Urothelium cell line (cell line): ENCODE results near the gene AMIGO2.

ENCODE experiments used
- DNase-seq: peaks from one replicate; pipeline ENCODE4 v3.0.0; 2011; ENCODE audit warnings: low spot score, mixed read lengths
- FAIRE-seq: peaks from 2 replicates; lab custom pipeline; 2011; peaks lifted over from hg19 to GRCh38; lab: Jason Lieb, UNC

AMIGO2 gene

GRCh38 chr12:47039079-47039478, 40.7 kb downstream of the AMIGO2 start:
- DNase-seq (no peak), FAIRE-seq (no peak)

DNA sequence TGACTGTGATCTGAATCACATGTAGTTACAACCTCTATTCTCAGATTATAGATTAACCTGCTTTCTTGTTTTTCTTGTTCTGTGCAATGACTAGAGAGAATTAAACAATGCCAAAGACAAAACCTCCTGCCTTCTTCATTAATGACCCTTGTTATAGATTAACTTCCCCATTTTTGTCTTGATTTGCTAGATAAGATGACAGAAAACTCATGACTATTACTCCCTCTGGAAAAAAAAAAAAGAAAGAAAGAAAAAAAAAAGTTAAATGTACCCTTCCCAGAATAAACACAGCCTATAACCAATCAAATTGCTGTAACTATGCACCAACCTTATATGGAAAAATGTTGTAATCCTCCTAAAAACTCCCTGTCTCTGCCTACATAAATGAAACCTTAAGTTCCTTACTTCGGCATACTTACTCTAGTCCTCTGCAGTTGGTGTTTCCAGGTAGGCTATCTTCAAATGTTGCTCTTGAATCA, 41.5 kb downstream of the AMIGO2 start:
- FAIRE-seq = no peak
- no peak for DNase-seq

GRCh38 chr12:47035484-47035883, 44.3 kb downstream of the AMIGO2 start:
- DNase-seq (no peak), FAIRE-seq (no peak)

DNA sequence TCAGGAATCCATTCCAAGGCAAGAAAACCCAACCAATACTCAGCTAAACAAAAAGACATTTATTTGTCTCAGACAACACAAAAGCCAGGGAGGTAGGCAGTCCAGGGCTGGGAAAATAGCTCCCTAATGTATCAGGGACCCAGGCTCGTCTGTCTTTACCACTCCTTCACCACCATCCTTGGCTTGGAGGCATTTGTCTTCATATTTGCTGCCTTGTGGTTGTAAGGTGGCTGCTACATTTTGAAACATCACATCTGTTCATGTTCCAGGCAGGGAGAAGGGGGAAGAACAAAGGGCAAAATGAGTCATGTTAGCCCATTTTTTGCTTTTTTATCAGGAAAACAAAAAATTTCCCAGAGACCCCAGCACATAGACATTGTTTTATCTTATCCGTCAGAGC, 45.1 kb downstream of the AMIGO2 start:
- DNase-seq (no peak), FAIRE-seq (peak; percentile 17)

DNA sequence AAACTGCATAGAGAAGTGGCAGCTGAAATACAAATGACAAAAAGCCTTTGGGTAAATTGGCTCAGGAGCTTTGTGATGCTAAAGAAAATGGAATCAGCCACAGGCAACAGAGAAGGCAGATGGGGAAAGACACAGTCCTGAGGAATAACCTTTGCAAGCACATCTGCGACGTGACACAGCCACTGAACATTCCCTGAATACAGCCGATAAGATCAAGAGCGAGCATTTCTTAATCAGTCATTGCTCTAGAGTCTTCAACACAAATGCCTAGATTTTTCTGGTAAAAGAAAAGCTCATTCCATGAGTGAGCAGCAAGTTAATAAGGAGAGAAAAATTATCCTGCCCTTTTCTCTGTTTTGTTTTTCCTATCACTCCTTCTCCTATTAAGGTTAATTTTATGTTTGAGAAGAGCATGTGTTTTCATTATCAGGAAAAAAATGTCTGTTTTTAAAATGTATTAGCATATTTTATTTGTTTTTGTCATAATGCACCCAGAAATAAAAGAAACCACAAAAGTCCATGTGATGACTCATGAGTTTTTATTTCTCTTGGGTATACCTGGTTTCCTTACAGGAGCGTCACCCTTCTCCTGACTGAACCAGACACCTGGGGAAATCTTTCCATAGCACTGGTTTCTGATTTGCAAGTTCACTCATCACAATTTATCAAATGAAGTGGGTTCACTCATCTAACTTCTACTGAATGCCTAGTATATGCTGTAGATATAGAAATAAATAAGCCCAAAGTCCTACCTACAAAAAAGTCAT, 45.8 kb downstream of the AMIGO2 start:
- no peak for DNase-seq
- no peak for FAIRE-seq

DNA sequence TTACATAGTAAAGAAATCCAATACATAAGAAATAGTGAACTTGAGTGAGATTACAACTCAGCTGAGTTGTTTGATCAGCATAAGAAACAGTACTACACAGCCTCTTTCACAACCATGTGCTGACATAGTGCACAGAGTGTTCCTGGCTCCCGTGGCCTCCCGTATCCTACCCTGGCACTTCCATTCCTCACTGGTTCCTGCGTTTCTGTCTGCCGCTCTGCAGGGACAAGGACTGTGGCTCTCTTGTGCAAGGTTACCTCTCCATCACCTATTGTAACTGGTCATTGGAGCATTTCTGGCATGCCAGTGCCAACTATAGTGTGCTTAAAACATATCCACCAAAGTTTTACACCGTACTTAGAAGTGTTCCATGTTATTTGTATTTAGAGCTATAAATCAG, 46.7 kb downstream of the AMIGO2 start:
- FAIRE-seq (no peak), DNase-seq (no peak)

DNA sequence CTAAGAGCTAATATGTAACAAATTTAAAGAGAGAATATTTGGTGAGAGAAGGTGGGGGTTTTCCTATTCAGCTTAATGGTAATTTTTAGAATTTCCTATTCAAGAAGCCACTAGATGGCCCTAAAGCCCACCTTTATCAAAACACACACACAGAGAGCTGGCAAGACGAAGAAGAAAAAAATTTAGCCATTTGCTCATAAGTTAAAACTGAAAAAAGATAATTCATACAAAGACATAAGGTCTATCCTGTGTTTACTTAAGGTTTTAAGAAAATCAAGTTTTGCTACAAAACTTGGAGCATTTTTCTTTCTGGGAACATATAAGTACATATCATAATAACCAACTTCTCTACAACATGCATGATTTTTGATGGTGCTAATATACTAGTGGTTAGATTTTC, 47.1 kb downstream of the AMIGO2 start:
- no peak for FAIRE-seq
- no peak for DNase-seq

- FAIRE-seq (no peak), DNase-seq (no peak)
Measured at GRCh38 chr12:47029903-47030302, 49.9 kb downstream of the AMIGO2 start.

GRCh38 chr12:47028981-47029708, 50.6 kb downstream of the AMIGO2 start:
- FAIRE-seq (no peak), DNase-seq (no peak)

GRCh38 chr12:47028186-47028585, 51.6 kb downstream of the AMIGO2 start:
- DNase-seq = no peak
- no peak for FAIRE-seq
